Transverse colon (tissue), 4 donors: ENCODE results near the gene PRKCA.

ENCODE experiments used
- EP300 ChIP-seq: sonication (generic); formaldehyde crosslinking; IDR thresholded peaks from one replicate; pipeline ENCODE4 v1.6.1; 2017; ENCODE audit warnings: antibody characterized with exemption, low read depth
- POLR2A ChIP-seq: fragments of 450-650 bp; IDR thresholded peaks from one replicate; pipeline ENCODE4 v1.6.1; 2016; ENCODE audit warnings: antibody characterized with exemption, mild to moderate bottlenecking, moderate library complexity
- POLR2AphosphoS5 ChIP-seq, 3 donors: sonication (generic); formaldehyde crosslinking; IDR thresholded peaks; one replicate each; pipeline ENCODE4 v1.6.1; 2016; ENCODE audit warnings: antibody characterized with exemption in 3 of 3
- TF ChIP-seq, protein P1 (sequence below), 5 experiments: fragments of 200-600 bp in 3 of 5; fragments of 450-650 bp in 2 of 5; sonication (generic) in 3 of 5; IDR thresholded peaks; 1 replicate in 2 of 5; 2 replicates in 3 of 5; pipeline ENCODE4 v1.5.1; 2016 to 2017; ENCODE audit warnings: antibody characterized with exemption in 5 of 5, inconsistent platforms in 3 of 5, mild to moderate bottlenecking in 2 of 5, moderate library complexity in 1 of 5

DNA sequence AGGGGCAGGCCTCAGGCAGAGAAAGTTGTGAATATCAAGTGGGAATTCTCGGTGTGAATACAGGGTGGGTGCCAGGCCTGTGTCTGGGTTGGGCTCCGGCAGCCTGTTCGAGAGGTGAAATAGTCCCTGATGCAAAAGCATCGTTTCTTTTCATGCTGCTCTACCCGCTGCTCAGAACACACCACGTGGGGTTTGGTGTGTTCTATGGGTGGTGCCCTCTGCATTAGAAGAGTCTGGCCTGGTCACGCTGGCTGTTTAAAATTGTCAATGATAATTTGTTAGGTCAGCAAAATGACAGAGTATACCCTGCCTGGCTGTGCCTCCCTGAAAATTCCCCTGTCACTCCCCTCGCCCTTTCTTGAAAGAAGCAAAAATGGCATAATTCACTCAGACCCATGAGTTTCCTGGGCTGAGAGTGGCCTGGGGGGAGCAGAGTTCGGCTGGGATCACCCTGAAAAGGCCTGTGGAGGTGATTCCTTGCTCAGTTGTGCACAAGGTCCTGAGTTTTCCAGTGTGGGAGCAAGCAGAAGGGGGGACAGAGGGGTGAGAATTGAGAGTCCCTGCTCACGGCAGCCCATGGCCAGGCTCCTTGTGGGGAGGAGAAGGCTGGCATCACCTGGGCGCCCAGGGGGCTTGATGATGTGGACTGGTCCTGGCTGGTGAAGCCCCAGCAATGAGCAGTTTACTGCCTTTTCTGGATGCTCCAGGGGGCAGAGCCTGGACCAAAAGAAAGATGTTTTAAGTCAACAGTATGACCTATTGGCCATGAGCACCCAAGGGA is 535.7 kb downstream of the PRKCA start:
- TF ChIP-seq, protein P1, sequence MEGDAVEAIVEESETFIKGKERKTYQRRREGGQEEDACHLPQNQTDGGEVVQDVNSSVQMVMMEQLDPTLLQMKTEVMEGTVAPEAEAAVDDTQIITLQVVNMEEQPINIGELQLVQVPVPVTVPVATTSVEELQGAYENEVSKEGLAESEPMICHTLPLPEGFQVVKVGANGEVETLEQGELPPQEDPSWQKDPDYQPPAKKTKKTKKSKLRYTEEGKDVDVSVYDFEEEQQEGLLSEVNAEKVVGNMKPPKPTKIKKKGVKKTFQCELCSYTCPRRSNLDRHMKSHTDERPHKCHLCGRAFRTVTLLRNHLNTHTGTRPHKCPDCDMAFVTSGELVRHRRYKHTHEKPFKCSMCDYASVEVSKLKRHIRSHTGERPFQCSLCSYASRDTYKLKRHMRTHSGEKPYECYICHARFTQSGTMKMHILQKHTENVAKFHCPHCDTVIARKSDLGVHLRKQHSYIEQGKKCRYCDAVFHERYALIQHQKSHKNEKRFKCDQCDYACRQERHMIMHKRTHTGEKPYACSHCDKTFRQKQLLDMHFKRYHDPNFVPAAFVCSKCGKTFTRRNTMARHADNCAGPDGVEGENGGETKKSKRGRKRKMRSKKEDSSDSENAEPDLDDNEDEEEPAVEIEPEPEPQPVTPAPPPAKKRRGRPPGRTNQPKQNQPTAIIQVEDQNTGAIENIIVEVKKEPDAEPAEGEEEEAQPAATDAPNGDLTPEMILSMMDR (IDR thresholded peaks at IDR 0.05) = no peak
- TF ChIP-seq POLR2A (no peak), EP300 (no peak), POLR2AphosphoS5 (IDR thresholded peaks at IDR 0.05) (no peak)
